GM12878 (cell line): Measurements from ENCODE around the gene GTF3C1. TPM values are rescaled to one million over a fixed set of nuclear protein-coding genes. Genes with fewer than 3 reads are reported as not detected.

Source experiments
- ATF3 ChIP-seq: IDR thresholded peaks from 2 replicates; pipeline ENCODE4 v1.6.1; 2011; ENCODE audit warnings: low read depth, mild to moderate bottlenecking, low read length, moderate library complexity, borderline replicate concordance; ENCODE audit errors: extremely low read depth
- ATF7 ChIP-seq: fragments of 450-650 bp; IDR thresholded peaks from 2 replicates; pipeline ENCODE4 v1.6.1; 2016; ENCODE audit warnings: low read depth, mild to moderate bottlenecking
- CBX5 ChIP-seq: sonication (generic); IDR thresholded peaks from 2 replicates; pipeline ENCODE4 v1.6.1; 2016; ENCODE audit warnings: low read depth, moderate library complexity, mild to moderate bottlenecking, inconsistent platforms
- E2F8 ChIP-seq: fragments of 450-650 bp; IDR thresholded peaks from 2 replicates; pipeline ENCODE4 v1.6.1; 2018; ENCODE audit warnings: mild to moderate bottlenecking, low read depth, moderate library complexity; ENCODE audit not compliant: partially characterized antibody
- HDGF ChIP-seq: fragments of 450-650 bp; IDR thresholded peaks from 2 replicates; pipeline ENCODE4 v1.6.1; 2016; ENCODE audit warnings: antibody characterized with exemption
- MLLT1 ChIP-seq: fragments of 450-650 bp; IDR thresholded peaks from 2 replicates; pipeline ENCODE4 v1.6.1; 2016; ENCODE audit warnings: mild to moderate bottlenecking
- MXI1 ChIP-seq: fragments of 150-350 bp; IDR thresholded peaks from 2 replicates; pipeline ENCODE4 v1.6.1; 2011; ENCODE audit warnings: low read depth, mild to moderate bottlenecking, inconsistent platforms, low read length, improper control_type of control experiment
- REST ChIP-seq: IDR thresholded peaks from 2 replicates; pipeline ENCODE4 v1.6.1; 2012; ENCODE audit warnings: mild to moderate bottlenecking, low read depth, low read length
- RFX5 ChIP-seq: IDR thresholded peaks from 2 replicates; pipeline ENCODE4 v1.6.1; 2011; ENCODE audit warnings: low read depth, low read length, improper control_type of control experiment
- SMAD5 ChIP-seq: IDR thresholded peaks from 2 replicates; pipeline ENCODE4 v1.6.1; 2016; ENCODE audit warnings: antibody characterized with exemption, low read depth
- STAT1 ChIP-seq: fragments of 450-650 bp; conservative IDR thresholded peaks from 2 replicates; pipeline ENCODE4 v1.6.1; 2014; ENCODE audit warnings: antibody characterized with exemption, mild to moderate bottlenecking
- SUPT20H ChIP-seq: IDR thresholded peaks from 2 replicates; pipeline ENCODE4 v1.6.1; 2011; ENCODE audit warnings: low read depth, mild to moderate bottlenecking, low read length, moderate library complexity, borderline replicate concordance; ENCODE audit not compliant: control insufficient read depth
- YY1 ChIP-seq: IDR thresholded peaks from 2 replicates; pipeline ENCODE4 v1.6.1; 2011; ENCODE audit warnings: low read depth, mild to moderate bottlenecking, low read length
- ZBTB33 ChIP-seq: fragments of 450-650 bp; IDR thresholded peaks from 2 replicates; pipeline ENCODE4 v1.6.1; 2017; ENCODE audit warnings: mild to moderate bottlenecking
- ZNF622 ChIP-seq: fragments of 450-650 bp; IDR thresholded peaks from 2 replicates; pipeline ENCODE4 v1.6.1; 2017; ENCODE audit warnings: mild to moderate bottlenecking, inconsistent platforms
- polyA plus RNA-seq, 11 experiments: library from polyadenylated mRNA; depleted of rRNA in 4 of 11; unstranded in 6 of 11; stranded (reverse) in 5 of 11; fragments of >200 nt; fragmentation: Nextera tagmentation in 4 of 11; fragmentation: Illumina TruSeq in 1 of 11; extraction: Ambion mirVana in 4 of 11; extraction: Trizol in 1 of 11; gene quantifications; 1 replicate in 1 of 11; 2 replicates in 10 of 11; pipeline versions ENCODE4 v1.2.1 to v1.2.3, GENCODE V29; 2011 to 2016; ENCODE audit warnings: inconsistent platforms in 2 of 11, missing spikeins in 2 of 11, low read depth in 1 of 11
- total RNA-seq, 4 experiments: library from RNA; depleted of rRNA in 3 of 4; stranded (reverse); fragments of >200 nt in 3 of 4; fragmentation: Illumina TruSeq in 1 of 4; extraction: Trizol in 1 of 4; gene quantifications; 2 replicates each; pipeline versions ENCODE4 v1.2.1 to v1.2.3, GENCODE V29; 2013 to 2021
- TF ChIP-seq, protein P1 (sequence below): fragments of 450-650 bp; conservative IDR thresholded peaks from 2 replicates; pipeline ENCODE4 v1.6.1; 2017; ENCODE audit warnings: mild to moderate bottlenecking, moderate library complexity

GTF3C1 gene
- total and polyA plus RNA-seq, 10 of the 15 experiments (the other 5 are each of a cell fraction or from before 2014, with no cell fraction given), result 0.98 to 60.9 (median 34.3) TPM

DNA sequence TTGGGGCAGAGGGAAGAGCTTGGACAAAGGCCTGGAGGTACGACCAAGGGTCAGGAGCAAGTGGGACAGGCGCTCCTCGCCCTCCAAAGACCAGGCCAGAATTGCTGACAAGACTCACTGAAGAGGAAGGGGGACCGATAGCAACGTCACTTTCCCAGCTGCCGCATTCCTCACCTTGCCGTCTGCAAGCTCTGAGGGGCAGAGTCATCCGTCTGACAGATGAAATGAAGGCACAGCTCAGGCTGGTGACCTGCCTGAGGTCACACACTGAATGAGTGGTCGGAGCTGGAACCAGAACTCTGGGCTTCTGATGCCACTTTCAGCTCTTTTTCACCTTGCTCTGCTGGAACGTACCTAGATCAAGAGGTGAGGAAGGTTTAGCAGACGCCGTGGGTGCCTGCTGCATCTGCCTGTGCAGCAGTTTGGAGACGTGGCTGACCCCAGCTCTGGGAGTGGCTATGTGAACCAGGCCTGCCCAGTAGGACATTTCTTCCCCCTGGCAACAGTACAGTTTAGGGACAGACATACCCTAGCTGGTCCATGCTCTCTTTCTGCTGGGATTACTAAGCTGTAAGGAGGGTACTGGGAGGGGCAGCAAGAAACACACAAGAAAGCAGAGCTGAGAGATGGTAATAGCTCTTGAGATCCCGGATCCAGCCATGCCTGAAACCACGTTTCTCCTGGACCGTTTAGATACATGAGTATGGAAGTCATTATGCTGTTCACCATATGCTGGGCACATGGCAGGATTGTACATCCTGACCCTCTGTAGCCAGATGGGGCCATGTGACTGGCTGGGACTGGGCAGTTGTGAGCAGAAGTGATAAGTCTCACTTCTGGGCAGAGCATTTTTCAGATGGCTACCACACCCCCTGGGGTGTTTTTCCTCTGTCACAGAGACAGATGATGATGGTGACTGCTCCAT lies 96.9 kb downstream of the GTF3C1 start (continued):
- TF ChIP-seq ATF7 (no peak), CBX5 (no peak), SUPT20H (no peak), ZBTB33 (no peak), SMAD5 (no peak; the same call in 1 of the 2 replicates), HDGF (no peak), REST (no peak), ATF3 (no peak), MXI1 (no peak), MLLT1 (no peak), YY1 (no peak), ZNF622 (no peak), E2F8 (no peak), STAT1 (no peak), RFX5 (no peak)
- TF ChIP-seq, protein P1, sequence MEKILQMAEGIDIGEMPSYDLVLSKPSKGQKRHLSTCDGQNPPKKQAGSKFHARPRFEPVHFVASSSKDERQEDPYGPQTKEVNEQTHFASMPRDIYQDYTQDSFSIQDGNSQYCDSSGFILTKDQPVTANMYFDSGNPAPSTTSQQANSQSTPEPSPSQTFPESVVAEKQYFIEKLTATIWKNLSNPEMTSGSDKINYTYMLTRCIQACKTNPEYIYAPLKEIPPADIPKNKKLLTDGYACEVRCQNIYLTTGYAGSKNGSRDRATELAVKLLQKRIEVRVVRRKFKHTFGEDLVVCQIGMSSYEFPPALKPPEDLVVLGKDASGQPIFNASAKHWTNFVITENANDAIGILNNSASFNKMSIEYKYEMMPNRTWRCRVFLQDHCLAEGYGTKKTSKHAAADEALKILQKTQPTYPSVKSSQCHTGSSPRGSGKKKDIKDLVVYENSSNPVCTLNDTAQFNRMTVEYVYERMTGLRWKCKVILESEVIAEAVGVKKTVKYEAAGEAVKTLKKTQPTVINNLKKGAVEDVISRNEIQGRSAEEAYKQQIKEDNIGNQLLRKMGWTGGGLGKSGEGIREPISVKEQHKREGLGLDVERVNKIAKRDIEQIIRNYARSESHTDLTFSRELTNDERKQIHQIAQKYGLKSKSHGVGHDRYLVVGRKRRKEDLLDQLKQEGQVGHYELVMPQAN, result no peak
